GM23338 (cell line): Measurements from ENCODE around the gene NCR1. TPM values are rescaled to one million over a fixed set of nuclear protein-coding genes. Genes with fewer than 3 reads are reported as not detected.

Experiments
- ATAC-seq: fragments of 200-7000 bp; cut with Tn5 transposase; 3 replicates; pipeline ENCODE4 v1.9.1; 2020
- DNase-seq: peaks from one replicate; pipeline ENCODE4 v3.0.0-alpha.2; 2015; ENCODE audit warnings: low spot score
- H2AFZ ChIP-seq: fragments of 200-600 bp; sonication (generic); 2 replicates; pipeline ENCODE4 v1.8.0; 2016; ENCODE audit warnings: antibody characterized with exemption, mild to moderate bottlenecking, moderate library complexity
- H3F3A ChIP-seq: fragments of 200-600 bp; sonication (generic); replicated peaks from 2 replicates; pipeline ENCODE4 v1.8.0; 2017; ENCODE audit warnings: antibody characterized with exemption, mixed run types, low read depth
- H3K27ac ChIP-seq: fragments of 200-600 bp; sonication (generic); 2 replicates; pipeline ENCODE4 v1.6.1; 2016; ENCODE audit warnings: low read depth
- H3K27me3 ChIP-seq: fragments of 200-600 bp; sonication (generic); 2 replicates; pipeline ENCODE4 v1.8.0; 2016; ENCODE audit warnings: mild to moderate bottlenecking, mixed run types, moderate library complexity; ENCODE audit not compliant: insufficient read depth
- H3K36me3 ChIP-seq: fragments of 200-600 bp; sonication (generic); 2 replicates; pipeline ENCODE4 v1.8.0; 2016; ENCODE audit warnings: mild to moderate bottlenecking; ENCODE audit not compliant: insufficient read depth
- H3K4me1 ChIP-seq: fragments of 200-600 bp; sonication (generic); 2 replicates; pipeline ENCODE4 v1.8.0; 2016; ENCODE audit warnings: mild to moderate bottlenecking, moderate library complexity; ENCODE audit not compliant: insufficient read depth
- H3K4me2 ChIP-seq: fragments of 200-600 bp; sonication (generic); 2 replicates; pipeline ENCODE4 v1.7.1; 2017; ENCODE audit warnings: mixed run types
- H3K4me3 ChIP-seq: fragments of 200-600 bp; sonication (generic); 2 replicates; pipeline ENCODE4 v1.6.1; 2016; ENCODE audit warnings: mixed run types
- H3K79me2 ChIP-seq: fragments of 200-600 bp; sonication (generic); replicated peaks from 2 replicates; pipeline ENCODE4 v1.8.0; 2017; ENCODE audit warnings: mild to moderate bottlenecking; ENCODE audit not compliant: insufficient read depth
- H3K9me2 ChIP-seq: fragments of 200-600 bp; sonication (generic); 2 replicates; pipeline ENCODE4 v1.8.0; 2017; ENCODE audit not compliant: insufficient read depth
- H4K20me1 ChIP-seq: fragments of 200-600 bp; sonication (generic); replicated peaks from 2 replicates; pipeline ENCODE4 v1.8.0; 2017; ENCODE audit warnings: mild to moderate bottlenecking; ENCODE audit not compliant: insufficient read depth
- H3K27ac Mint-ChIP-seq: 2 replicates; pipeline ENCODE4 v1.8.0; 2020; ENCODE audit warnings: inconsistent platforms, mild to moderate bottlenecking, moderate library complexity, mixed read lengths
- H3K27me3 Mint-ChIP-seq: 3 replicates; pipeline ENCODE4 v1.8.0; 2022; ENCODE audit warnings: low read depth, mild to moderate bottlenecking, moderate library complexity, mixed read lengths, inconsistent platforms; ENCODE audit not compliant: insufficient read depth, poor library complexity
- H3K36me3 Mint-ChIP-seq: 3 replicates; pipeline ENCODE4 v1.8.0; 2021; ENCODE audit warnings: low read depth, mild to moderate bottlenecking, inconsistent platforms, moderate library complexity, mixed read lengths
- H3K4me1 Mint-ChIP-seq: 3 replicates; pipeline ENCODE4 v1.8.0; 2020; ENCODE audit warnings: mild to moderate bottlenecking, inconsistent platforms, mixed read lengths
- H3K4me3 Mint-ChIP-seq: 3 replicates; pipeline ENCODE4 v1.8.0; 2021; ENCODE audit warnings: moderate library complexity, mild to moderate bottlenecking, inconsistent platforms, mixed read lengths
- H3K9me3 Mint-ChIP-seq: 3 replicates; pipeline ENCODE4 v1.8.0; 2020; ENCODE audit warnings: moderate library complexity, mild to moderate bottlenecking, inconsistent platforms, mixed read lengths
- CREB1 ChIP-seq: fragments of 250-450 bp; sonication (Bioruptor Pico); IDR thresholded peaks from 2 replicates; pipeline ENCODE4 v1.5.0; 2020; ENCODE audit warnings: low read depth, mild to moderate bottlenecking, moderate library complexity
- CTCF ChIP-seq, 2 experiments: fragments of 200-600 bp in 1 of 2; sonication (generic) in 1 of 2; conservative IDR thresholded peaks; 2 replicates each; pipeline versions ENCODE4 v1.5.1 to v1.6.1; 2016 to 2017; ENCODE audit warnings: antibody characterized with exemption in 2 of 2, low read depth in 2 of 2, mild to moderate bottlenecking in 2 of 2, moderate library complexity in 1 of 2
- ETS1 ChIP-seq: IDR thresholded peaks from 2 replicates; pipeline ENCODE4 v1.6.1; 2016; ENCODE audit warnings: antibody characterized with exemption
- EZH2 ChIP-seq: fragments of 200-600 bp; sonication (generic); IDR thresholded peaks from one replicate; pipeline ENCODE4 v1.8.0; 2017; ENCODE audit warnings: antibody characterized with exemption, mild to moderate bottlenecking, low read depth; ENCODE audit not compliant: unreplicated experiment
- EZH2phosphoT487 ChIP-seq: fragments of 200-600 bp; sonication (generic); IDR thresholded peaks from one replicate; pipeline ENCODE4 v1.8.1; 2018; ENCODE audit warnings: antibody characterized with exemption; ENCODE audit not compliant: unreplicated experiment
- NANOG ChIP-seq: IDR thresholded peaks from 2 replicates; pipeline ENCODE4 v1.6.1; 2016; ENCODE audit warnings: antibody characterized with exemption, borderline replicate concordance
- REST ChIP-seq: IDR thresholded peaks from one replicate; pipeline ENCODE4 v1.6.1; 2018; ENCODE audit warnings: antibody characterized with exemption; ENCODE audit not compliant: unreplicated experiment
- STAT1 ChIP-seq: IDR thresholded peaks from one replicate; pipeline ENCODE4 v1.6.1; 2016; ENCODE audit warnings: antibody characterized with exemption; ENCODE audit not compliant: unreplicated experiment
- ZNF114 ChIP-seq: fragments of 250-450 bp; sonication (Bioruptor Pico); IDR thresholded peaks from 2 replicates; pipeline ENCODE4 v1.5.0; 2020; ENCODE audit warnings: mild to moderate bottlenecking, moderate library complexity
- polyA plus RNA-seq: library from polyadenylated mRNA; unstranded; fragments of >200 nt; fragmentation: Nextera tagmentation; extraction: Ambion mirVana; gene quantifications from 2 replicates; pipeline ENCODE4 v1.2.1, GENCODE V29; 2016
- total RNA-seq: library from RNA; depleted of rRNA; stranded (reverse); fragments of >200 nt; shearing (Covaris generic); gene quantifications from 2 replicates; pipeline ENCODE4 v1.2.3, GENCODE V29; 2014

The NCR1 gene
- total and polyA plus RNA-seq, 2 experiments from 2014 or later: 1.8 to 2.0 TPM

DNA sequence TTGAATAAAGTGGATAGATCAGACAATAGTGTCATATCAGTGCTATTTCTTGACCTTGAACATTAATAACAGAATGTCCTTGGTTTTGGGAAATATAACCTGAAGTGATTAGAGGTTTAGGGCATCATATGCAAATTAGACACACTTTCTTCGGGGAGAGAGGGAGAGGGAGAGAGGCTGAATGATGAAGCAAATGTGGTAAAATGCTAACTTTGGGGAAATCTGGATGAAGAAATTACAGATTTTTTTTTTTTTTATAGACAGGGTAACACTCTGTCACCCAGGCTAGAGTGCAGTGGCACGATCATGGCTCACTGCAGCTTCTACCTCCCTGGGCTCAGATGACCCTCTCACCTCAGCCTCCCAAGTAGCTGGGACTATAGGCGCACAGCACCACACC lies 3.9 kb upstream of the NCR1 start:
- Histone ChIP-seq H4K20me1 (no peaks in the 10 kb centered on the region), H3K27me3 (no peaks in the 10 kb centered on the region), H3K4me1 (peaks cover 18% of the 10 kb centered on the region; the same call in 1 of the 2 replicates), H3K4me3 (no peak overlapping the region), H3F3A (peaks cover 5% of the 10 kb centered on the region; the same call in 1 of the 2 replicates), H3K9me2 (no peaks in the 10 kb centered on the region), H3K27ac (0 out of 2 replicates have a peak overlapping the region, but pooled peaks have one; percentile 52), H2AFZ (no peak overlapping the region), H3K79me2 (no peaks in the 10 kb centered on the region), H3K4me2 (no peak overlapping the region), H3K36me3 (no peaks in the 10 kb centered on the region)
- Mint-ChIP-seq H3K9me3 (peaks cover 33% of the 10 kb centered on the region), H3K4me3 (no peak overlapping the region), H3K27me3 (peaks cover 9% of the 10 kb centered on the region), H3K4me1 (peaks cover 19% of the 10 kb centered on the region; the same call in 2 of the 3 replicates), H3K27ac (no peak overlapping the region), H3K36me3 (peaks cover 7% of the 10 kb centered on the region; the same call in 2 of the 3 replicates)
- TF ChIP-seq CTCF (conservative IDR thresholded peaks at IDR 0.05; ENCODE audit: low read depth in 2 of 2) (peak in 1 of 2 experiments; percentile 20; a peak in 2 of 4 replicates), STAT1 (no peak)
- ATAC-seq (peak; percentile 45; the same call in 2 of the 3 replicates), DNase-seq (no peak)

GRCh38 chr19:54903303-54903702 lies 2.6 kb upstream of the NCR1 start:
- peaks cover 19% of the 10 kb centered on the region; the same call in 2 of the 3 replicates for H3K4me1 Mint-ChIP-seq
- Histone ChIP-seq H2AFZ (no peak overlapping the region), H3K4me2 (no peak overlapping the region), H3K36me3 (no peaks in the 10 kb centered on the region), H3K4me1 (peaks cover 18% of the 10 kb centered on the region; the same call in 1 of the 2 replicates), H3K4me3 (no peak overlapping the region), H4K20me1 (no peaks in the 10 kb centered on the region), H3K79me2 (no peaks in the 10 kb centered on the region), H3K9me2 (no peaks in the 10 kb centered on the region), H3K27ac (no peak overlapping the region), H3F3A (peaks cover 5% of the 10 kb centered on the region; the same call in 1 of the 2 replicates), H3K27me3 (no peaks in the 10 kb centered on the region)
- peaks cover 6% of the 10 kb centered on the region for H3K27me3 Mint-ChIP-seq
- DNase-seq: no peak
- no peak overlapping the region for H3K4me3 Mint-ChIP-seq
- H3K36me3 Mint-ChIP-seq: peaks cover 7% of the 10 kb centered on the region; the same call in 2 of the 3 replicates
- peaks cover 29% of the 10 kb centered on the region for H3K9me3 Mint-ChIP-seq
- ATAC-seq: no peak
- H3K27ac Mint-ChIP-seq: no peak overlapping the region
- TF ChIP-seq CTCF (conservative IDR thresholded peaks at IDR 0.05; ENCODE audit: low read depth in 2 of 2): no peak
- no peak for TF ChIP-seq CREB1 (CRISPR knock-in tag)
- TF ChIP-seq NANOG: no peak
- TF ChIP-seq EZH2: no peak
- TF ChIP-seq REST: no peak
- TF ChIP-seq ZNF114 (CRISPR knock-in tag): no peak
- TF ChIP-seq EZH2phosphoT487: no peak
- TF ChIP-seq ETS1: no peak
- TF ChIP-seq STAT1: no peak
